Measurements from ENCODE around the gene UBE2F.

DNA sequence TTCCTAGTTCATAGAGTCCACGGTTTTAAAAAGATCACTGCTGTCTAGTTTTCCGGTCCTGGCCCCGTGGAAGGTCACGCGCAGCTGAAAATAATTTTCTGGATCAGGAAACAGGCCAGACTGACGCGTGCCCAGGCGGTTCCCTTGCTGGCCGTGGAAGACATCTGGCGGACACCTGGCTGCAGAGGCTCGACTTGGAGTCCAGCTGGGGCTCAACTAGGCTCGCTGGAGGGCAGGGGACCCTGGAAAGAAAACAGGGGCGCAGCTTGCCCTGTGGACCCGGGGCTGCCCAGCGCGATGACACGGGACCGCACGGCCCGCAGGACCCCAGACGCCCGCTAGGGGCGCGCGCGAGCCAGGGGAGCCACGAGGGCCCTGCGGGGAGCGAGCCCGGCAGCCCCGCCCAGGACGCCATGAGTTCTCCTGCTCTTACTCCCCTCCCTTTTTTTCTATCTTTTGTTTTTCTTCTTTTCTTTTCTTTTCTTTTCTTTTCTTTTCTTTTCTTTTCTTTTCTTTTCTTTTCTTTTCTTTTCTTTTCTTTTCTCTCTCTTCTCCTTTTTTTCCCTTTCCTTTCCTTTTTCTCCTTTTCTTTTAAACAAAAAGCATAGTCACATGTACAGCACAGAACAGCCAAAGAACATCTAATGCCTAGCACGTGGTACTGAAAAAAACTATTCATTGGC, 43.2 kb upstream of the UBE2F start:
- TF ChIP-seq TCF3 (CRISPR knock-in tag; IDR thresholded peaks at IDR 0.05): no peak
- TF ChIP-seq TARDBP (IDR thresholded peaks at IDR 0.05): no peak
- TF ChIP-seq, protein P1, sequence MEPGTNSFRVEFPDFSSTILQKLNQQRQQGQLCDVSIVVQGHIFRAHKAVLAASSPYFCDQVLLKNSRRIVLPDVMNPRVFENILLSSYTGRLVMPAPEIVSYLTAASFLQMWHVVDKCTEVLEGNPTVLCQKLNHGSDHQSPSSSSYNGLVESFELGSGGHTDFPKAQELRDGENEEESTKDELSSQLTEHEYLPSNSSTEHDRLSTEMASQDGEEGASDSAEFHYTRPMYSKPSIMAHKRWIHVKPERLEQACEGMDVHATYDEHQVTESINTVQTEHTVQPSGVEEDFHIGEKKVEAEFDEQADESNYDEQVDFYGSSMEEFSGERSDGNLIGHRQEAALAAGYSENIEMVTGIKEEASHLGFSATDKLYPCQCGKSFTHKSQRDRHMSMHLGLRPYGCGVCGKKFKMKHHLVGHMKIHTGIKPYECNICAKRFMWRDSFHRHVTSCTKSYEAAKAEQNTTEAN (CRISPR knock-in tag; IDR thresholded peaks at IDR 0.05): no peak
- TF ChIP-seq ZEB2 (IDR thresholded peaks at IDR 0.05): no peak
- no peak for TF ChIP-seq EHMT2 (IDR thresholded peaks at IDR 0.05)
- no peak for TF ChIP-seq POU5F1 (IDR thresholded peaks at IDR 0.05; ENCODE audit: borderline replicate concordance, low read depth, low read length, partially characterized antibody)

Data from K562 (cell line).